ENCODE measurements around the gene OLA1. TPM values are rescaled to one million over a fixed set of nuclear protein-coding genes. Genes with fewer than 3 reads are reported as not detected.

Gene OLA1
- total and polyA plus RNA-seq, 2 donors (not counting 1 experiment from before 2014, with no cell fraction given): 13.9 to 47.7 TPM

- Histone ChIP-seq H3K4me1 (ENCODE audit: control insufficient read depth in 2 of 2, insufficient read depth in 2 of 2, low read length in 2 of 2) (no peaks in the 10 kb centered on the region), H3K36me3 (replicated peaks in 1 of 2; ENCODE audit: control extremely low read depth in 1 of 2, control insufficient read depth in 1 of 2, extremely low read depth in 1 of 2, insufficient read depth in 2 of 2, low read length in 1 of 2) (no peaks in the 10 kb centered on the region), H3K9me3 (ENCODE audit: control extremely low read depth in 1 of 3, control insufficient read depth in 2 of 3, insufficient read depth in 1 of 3, low read length in 2 of 3) (no peaks in the 10 kb centered on the region), H3K27me3 (replicated peaks in 1 of 4; ENCODE audit: control extremely low read depth in 1 of 4, control insufficient read depth in 3 of 4, insufficient read depth in 4 of 4, low read length in 3 of 4) (no peaks in the 10 kb centered on the region), H3K27ac (ENCODE audit: low read length in 2 of 2) (no peak overlapping the region), H3K4me3 (ENCODE audit: control extremely low read depth in 1 of 5, extremely low read depth in 1 of 5, insufficient read depth in 1 of 5, low read depth in 2 of 5, low read length in 4 of 5) (no peak overlapping the region), H3K9ac (ENCODE audit: low read length) (no peak overlapping the region), H2AFZ (ENCODE audit: insufficient read depth, low read depth, low read length, poor library complexity, severe bottlenecking) (no peak overlapping the region), H3K79me2 (ENCODE audit: control insufficient read depth, insufficient read depth, low read length) (no peaks in the 10 kb centered on the region), H4K20me1 (ENCODE audit: control insufficient read depth, insufficient read depth, low read length, poor library complexity, severe bottlenecking) (no peaks in the 10 kb centered on the region), H3K4me2 (replicated peaks; ENCODE audit: low read depth, low read length, poor library complexity, severe bottlenecking) (no peak overlapping the region)
- Mint-ChIP-seq H3K4me1 (peaks cover 1% of the 10 kb centered on the region), H3K4me3 (no peak overlapping the region), H3K9me3 (ENCODE audit: insufficient read depth) (no peaks in the 10 kb centered on the region), H3K27me3 (no peaks in the 10 kb centered on the region), H3K27ac (no peak overlapping the region)
- intact Hi-C loops (cut with micrococcal nuclease): no loop called here
- CTCF ChIA-PET: no interaction called here
- ATAC-seq (ENCODE audit: low read depth) (no peak), DNase-seq (no peak)
- TF ChIP-seq CTCF (IDR thresholded peaks at IDR 0.05) (no peak), EZH2 (IDR thresholded peaks at IDR 0.05; ENCODE audit: borderline replicate concordance, insufficient read depth, low read depth, low read length, poor library complexity, severe bottlenecking) (no peak)
- POLR2A ChIA-PET: no interaction called here
Observed at GRCh38 chr2:174122185-174122584, 126.1 kb downstream of the OLA1 start.

DNA sequence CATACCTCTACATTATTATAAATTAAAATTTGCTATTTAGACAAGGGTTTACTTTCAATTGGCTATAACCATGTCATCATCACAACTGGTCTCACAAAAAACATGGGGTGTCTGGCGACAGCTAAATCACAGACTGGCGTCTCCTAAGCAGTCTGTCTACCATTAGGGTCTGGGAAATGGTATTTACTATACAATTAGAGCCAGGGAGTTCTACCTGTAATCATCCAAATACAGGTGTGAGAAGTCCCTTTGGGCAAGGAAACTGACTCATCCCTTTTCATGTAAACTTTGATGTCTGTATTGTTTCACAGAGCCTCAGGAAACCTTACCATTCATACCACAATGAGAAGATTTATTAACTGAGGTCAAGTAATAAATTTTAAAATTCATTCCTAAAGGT is 126.7 kb downstream of the OLA1 start:
- CTCF ChIA-PET: no interaction called here
- Histone ChIP-seq H2AFZ (ENCODE audit: insufficient read depth, low read depth, low read length, poor library complexity, severe bottlenecking) (no peak overlapping the region), H3K9ac (ENCODE audit: low read length) (no peak overlapping the region), H3K27ac (ENCODE audit: low read length in 2 of 2) (no peak overlapping the region), H3K9me3 (ENCODE audit: control extremely low read depth in 1 of 3, control insufficient read depth in 2 of 3, insufficient read depth in 1 of 3, low read length in 2 of 3) (no peaks in the 10 kb centered on the region), H3K27me3 (replicated peaks in 1 of 4; ENCODE audit: control extremely low read depth in 1 of 4, control insufficient read depth in 3 of 4, insufficient read depth in 4 of 4, low read length in 3 of 4) (no peaks in the 10 kb centered on the region), H3K36me3 (replicated peaks in 1 of 2; ENCODE audit: control extremely low read depth in 1 of 2, control insufficient read depth in 1 of 2, extremely low read depth in 1 of 2, insufficient read depth in 2 of 2, low read length in 1 of 2) (no peaks in the 10 kb centered on the region), H4K20me1 (ENCODE audit: control insufficient read depth, insufficient read depth, low read length, poor library complexity, severe bottlenecking) (no peaks in the 10 kb centered on the region), H3K4me3 (ENCODE audit: control extremely low read depth in 1 of 5, extremely low read depth in 1 of 5, insufficient read depth in 1 of 5, low read depth in 2 of 5, low read length in 4 of 5) (no peak overlapping the region), H3K79me2 (ENCODE audit: control insufficient read depth, insufficient read depth, low read length) (no peaks in the 10 kb centered on the region), H3K4me1 (ENCODE audit: control insufficient read depth in 2 of 2, insufficient read depth in 2 of 2, low read length in 2 of 2) (no peaks in the 10 kb centered on the region), H3K4me2 (replicated peaks; ENCODE audit: low read depth, low read length, poor library complexity, severe bottlenecking) (no peak overlapping the region)
- no peaks in the 10 kb centered on the region for H3K27me3 Mint-ChIP-seq
- no peak overlapping the region for H3K27ac Mint-ChIP-seq
- intact Hi-C loops (cut with micrococcal nuclease): no loop called here
- TF ChIP-seq CTCF (IDR thresholded peaks at IDR 0.05) (no peak), EZH2 (IDR thresholded peaks at IDR 0.05; ENCODE audit: borderline replicate concordance, insufficient read depth, low read depth, low read length, poor library complexity, severe bottlenecking) (no peak)
- peaks cover 1% of the 10 kb centered on the region for H3K4me1 Mint-ChIP-seq
- POLR2A ChIA-PET: no interaction called here
- no peaks in the 10 kb centered on the region for H3K9me3 Mint-ChIP-seq (ENCODE audit: insufficient read depth)
- WGBS (ENCODE audit: insufficient coverage): no CpG with 5 or more reads among the region's 2 CpGs
- no peak overlapping the region for H3K4me3 Mint-ChIP-seq
- no peak for DNase-seq
- ATAC-seq (ENCODE audit: low read depth): no peak

Measured in B cell (primary cell).